H4 (cell line): ENCODE data around the gene CAMKK2. TPM values are rescaled to one million over a fixed set of nuclear protein-coding genes. Genes with fewer than 3 reads are reported as not detected.
"Not testable (repeated sequence)": the region's sequence is repeated elsewhere in the genome, so short reads cannot be mapped to it uniquely, and the experiment has no call there.

Source experiments
- DNase-seq: peaks from one replicate; pipeline ENCODE4 v3.0.0-alpha.2; 2015; ENCODE audit warnings: low spot score
- total RNA-seq: library from RNA; depleted of rRNA; stranded (reverse); fragments of >200 nt; shearing (Covaris generic); gene quantifications from 2 replicates; pipeline ENCODE4 v1.2.3, GENCODE V29; 2014

CAMKK2 gene
- total RNA-seq, 1 experiment from 2014 or later: 4.1 TPM

GRCh38 chr12:121224591-121224990 is 71.9 kb downstream of the CAMKK2 start:
- no peak for DNase-seq

GRCh38 chr12:121223292-121224285 is 72.9 kb downstream of the CAMKK2 start:
- no peak for DNase-seq

- no peak for DNase-seq
These were observed 73.7 kb downstream of the CAMKK2 start for GRCh38 chr12:121222847-121223246.

- DNase-seq: no peak
These were observed 77.0 kb downstream of the CAMKK2 start for GRCh38 chr12:121219353-121219986.

GRCh38 chr12:121218588-121219352 is 77.7 kb downstream of the CAMKK2 start:
- DNase-seq: no peak

GRCh38 chr12:121217761-121218160 is 78.7 kb downstream of the CAMKK2 start:
- no peak for DNase-seq

- DNase-seq: no peak
These were observed 79.4 kb downstream of the CAMKK2 start for GRCh38 chr12:121217063-121217462.

- no peak for DNase-seq
These were observed 80.4 kb downstream of the CAMKK2 start for GRCh38 chr12:121216102-121216501.

- peak; percentile 82 for DNase-seq
These were observed 81.4 kb downstream of the CAMKK2 start for GRCh38 chr12:121214855-121215745.

- no peak for DNase-seq
These were observed 82.2 kb downstream of the CAMKK2 start for GRCh38 chr12:121214166-121214777.

- DNase-seq: no peak
These were observed 83.6 kb downstream of the CAMKK2 start for GRCh38 chr12:121212875-121213274.

- peak; percentile 58 for DNase-seq
These were observed 86.6 kb downstream of the CAMKK2 start, which contains the start of gene P2RX4 for GRCh38 chr12:121209624-121210572. Gene P2RX4, plus strand, starts transcription at chr12:121210129. Its CDS starts 36 bp downstream, at chr12:121210165.

GRCh38 chr12:121209221-121209620 is 87.3 kb downstream of the CAMKK2 start:
- DNase-seq: no peak

GRCh38 chr12:121208571-121208970 is 87.9 kb downstream of the CAMKK2 start:
- DNase-seq: not testable (repeated sequence)

GRCh38 chr12:121205491-121205890 is 91.0 kb downstream of the CAMKK2 start:
- no peak for DNase-seq

GRCh38 chr12:121203482-121203881 is 93.0 kb downstream of the CAMKK2 start:
- DNase-seq: no peak

GRCh38 chr12:121202407-121203355 is 93.8 kb downstream of the CAMKK2 start:
- no peak for DNase-seq

- DNase-seq: not testable (repeated sequence)
These were observed 95.4 kb downstream of the CAMKK2 start for GRCh38 chr12:121201140-121201539.
